GM12873 (cell line): ENCODE measurements around the gene BCL6.

Experiments
- CTCF ChIP-seq: IDR thresholded peaks from 2 replicates; pipeline ENCODE4 v1.5.1; 2012; ENCODE audit warnings: low read depth, mild to moderate bottlenecking, moderate library complexity, low read length, control low read depth; ENCODE audit not compliant: insufficient read depth; ENCODE audit errors: missing control alignments

The BCL6 gene

GRCh38 chr3:187705164-187705563 lies 40.1 kb downstream of the BCL6 start:
- no peak for TF ChIP-seq CTCF

DNA sequence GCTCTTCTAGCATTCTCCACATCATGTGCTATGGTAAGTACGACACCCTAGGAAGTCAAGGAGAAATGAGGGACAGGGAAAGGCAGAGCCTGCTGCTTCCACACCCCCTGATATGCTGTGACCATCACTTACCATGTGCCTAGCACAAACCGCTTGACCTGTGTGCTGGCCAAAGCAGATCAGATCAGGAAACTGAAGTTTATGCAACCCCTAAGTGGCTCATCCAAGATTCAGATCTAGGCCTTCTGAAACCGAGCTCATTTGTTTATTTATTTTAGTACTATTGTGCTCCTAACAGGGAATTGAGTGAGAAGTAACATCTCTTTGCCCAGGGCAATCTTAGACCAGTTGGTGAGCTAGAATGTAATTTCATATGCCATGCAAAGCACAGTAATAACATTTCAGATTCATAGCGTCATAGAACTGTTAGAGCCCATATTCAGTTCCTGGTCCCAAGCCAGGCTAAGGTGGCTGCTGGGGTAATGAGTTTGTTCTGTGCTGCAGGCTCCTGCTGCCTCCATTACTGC lies 42.7 kb downstream of the BCL6 start, which contains the start of gene RTP2:
Gene RTP2 (minus strand): TSS at position 51 of the 527 bp plus-strand sequence. CDS start 429 bp downstream, outside the sequence.
- no peak for TF ChIP-seq CTCF

GRCh38 chr3:187700249-187700648 lies 45.0 kb downstream of the BCL6 start:
- TF ChIP-seq CTCF, result no peak

- TF ChIP-seq CTCF, result no peak
Observed at GRCh38 chr3:187698499-187699399, 46.5 kb downstream of the BCL6 start.

DNA sequence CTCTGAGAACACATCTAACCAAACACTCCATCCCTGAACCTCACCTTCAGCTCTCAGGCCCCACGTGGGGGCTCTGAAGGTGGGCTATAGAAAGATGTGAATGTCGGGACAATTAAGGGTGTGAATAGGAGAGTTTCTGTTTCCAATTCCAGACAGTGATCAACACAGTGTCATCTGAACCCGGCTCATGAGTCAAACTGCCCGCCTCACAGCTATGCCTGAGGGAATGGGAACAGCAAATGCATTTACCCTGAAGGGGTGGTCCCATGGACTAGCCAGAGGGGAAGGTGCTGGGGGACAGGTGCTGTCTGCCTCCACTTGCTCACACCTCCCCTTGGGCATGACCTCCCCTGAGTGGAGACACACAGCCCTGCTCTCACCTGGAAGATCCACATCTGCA lies 49.2 kb downstream of the BCL6 start:
- TF ChIP-seq CTCF, result no peak

GRCh38 chr3:187695449-187695848 lies 49.8 kb downstream of the BCL6 start:
- TF ChIP-seq CTCF, result no peak

GRCh38 chr3:187694801-187695200 lies 50.5 kb downstream of the BCL6 start:
- TF ChIP-seq CTCF, result no peak
